GM23248 (cell line): ENCODE data around the gene CTDNEP1. TPM values are rescaled to one million over a fixed set of nuclear protein-coding genes. Genes with fewer than 3 reads are reported as not detected.
"Not testable (repeated sequence)": the region's sequence is repeated elsewhere in the genome, so short reads cannot be mapped to it uniquely, and the experiment has no call there.

Experiments
- DNase-seq: peaks from one replicate; pipeline ENCODE4 v3.0.0-alpha.2; 2015
- H2AFZ ChIP-seq: fragments of 200-600 bp; sonication (generic); 2 replicates; pipeline ENCODE4 v1.6.1; 2016; ENCODE audit warnings: antibody characterized with exemption
- H3F3A ChIP-seq: fragments of 200-600 bp; sonication (generic); 2 replicates; pipeline ENCODE4 v1.6.1; 2016; ENCODE audit warnings: mild to moderate bottlenecking, antibody characterized with exemption, mixed run types; ENCODE audit not compliant: insufficient read depth
- H3K27ac ChIP-seq: fragments of 200-600 bp; sonication (generic); 2 replicates; pipeline ENCODE4 v1.5.1; 2016; ENCODE audit warnings: mild to moderate bottlenecking
- H3K27me3 ChIP-seq: fragments of 200-600 bp; sonication (generic); replicated peaks from 2 replicates; pipeline ENCODE4 v1.6.1; 2016; ENCODE audit warnings: mild to moderate bottlenecking; ENCODE audit not compliant: insufficient read depth
- H3K36me3 ChIP-seq: fragments of 200-600 bp; sonication (generic); 2 replicates; pipeline ENCODE4 v1.6.1; 2016; ENCODE audit warnings: low read depth, mild to moderate bottlenecking
- H3K4me1 ChIP-seq: fragments of 200-600 bp; sonication (generic); 2 replicates; pipeline ENCODE4 v1.6.1; 2016; ENCODE audit warnings: mild to moderate bottlenecking; ENCODE audit not compliant: insufficient read depth
- H3K4me2 ChIP-seq: fragments of 200-600 bp; sonication (generic); one replicate; pipeline ENCODE4 v1.6.1; 2016; ENCODE audit warnings: mild to moderate bottlenecking; ENCODE audit not compliant: unreplicated experiment
- H3K4me3 ChIP-seq: fragments of 200-600 bp; sonication (generic); 2 replicates; pipeline ENCODE4 v1.5.1; 2016; ENCODE audit warnings: mild to moderate bottlenecking
- H3K79me2 ChIP-seq: fragments of 200-600 bp; sonication (generic); 2 replicates; pipeline ENCODE4 v1.6.1; 2016; ENCODE audit warnings: mild to moderate bottlenecking; ENCODE audit not compliant: insufficient read depth
- H3K9ac ChIP-seq: fragments of 200-600 bp; sonication (generic); 2 replicates; pipeline ENCODE4 v1.6.1; 2016; ENCODE audit warnings: mild to moderate bottlenecking
- H3K9me2 ChIP-seq: fragments of 200-600 bp; sonication (generic); 2 replicates; pipeline ENCODE4 v1.6.1; 2016; ENCODE audit warnings: mixed run types, mild to moderate bottlenecking, moderate library complexity; ENCODE audit not compliant: insufficient read depth
- H3K9me3 ChIP-seq: fragments of 200-600 bp; sonication (generic); one replicate; pipeline ENCODE4 v1.6.1; 2017; ENCODE audit warnings: low read depth
- H4K20me1 ChIP-seq: fragments of 200-600 bp; sonication (generic); 2 replicates; pipeline ENCODE4 v1.6.0; 2016; ENCODE audit not compliant: insufficient read depth
- EZH2 ChIP-seq: fragments of 200-600 bp; sonication (generic); IDR thresholded peaks from 2 replicates; pipeline ENCODE4 v1.6.1; 2018; ENCODE audit warnings: antibody characterized with exemption, mild to moderate bottlenecking; ENCODE audit not compliant: insufficient read depth, poor library complexity, severe bottlenecking
- EZH2phosphoT487 ChIP-seq: fragments of 200-600 bp; sonication (generic); IDR thresholded peaks from 2 replicates; pipeline ENCODE4 v1.6.1; 2018; ENCODE audit warnings: antibody characterized with exemption, moderate library complexity, mild to moderate bottlenecking, low read depth; ENCODE audit not compliant: insufficient read depth
- WGBS, 2 experiments: methylation state at CpG; one replicate each; pipeline ENCODE4 v1.1.6; 2015 to 2017; ENCODE audit warnings: low lambda C conversion rate in 2 of 2, low coverage in 1 of 2; ENCODE audit errors: missing lambda C conversion rate in 2 of 2; 5-methylcytosine and 5-hydroxymethylcytosine counted together
- in situ Hi-C: fragments of 300-500 bp; cut with MboI; formaldehyde crosslinking; loops from 2 replicates; pipeline ENCODE4 v1.15.0; 2020
- polyA plus RNA-seq: library from polyadenylated mRNA; unstranded; fragments of >200 nt; fragmentation: Nextera tagmentation; extraction: Ambion mirVana; gene quantifications from 2 replicates; pipeline ENCODE4 v1.2.1, GENCODE V29; 2016
- total RNA-seq: library from RNA; depleted of rRNA; stranded (reverse); fragments of >200 nt; shearing (Covaris generic); gene quantifications from 2 replicates; pipeline ENCODE4 v1.2.3, GENCODE V29; 2014

CTDNEP1 gene
- total and polyA plus RNA-seq, 2 experiments from 2014 or later, result 30.0 to 38.9 TPM

DNA sequence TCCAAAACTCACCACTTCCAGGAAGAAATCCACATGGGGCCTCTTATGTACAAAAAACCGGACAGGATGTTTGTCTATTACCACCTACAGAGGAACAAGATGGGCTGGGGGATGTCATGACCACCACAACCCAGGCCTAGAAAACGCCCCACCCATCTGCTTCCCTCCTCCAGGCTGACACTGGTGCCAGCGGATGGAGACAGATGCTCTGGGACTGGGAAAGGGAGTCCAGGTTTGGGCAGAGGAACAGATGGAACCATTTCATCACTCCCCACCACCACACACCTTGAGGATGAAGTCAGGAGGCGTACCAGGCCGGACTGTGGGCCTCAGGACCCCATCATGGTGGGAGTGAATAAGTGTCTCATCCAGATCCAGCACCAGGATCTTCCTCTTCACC lies 4.8 kb downstream of the CTDNEP1 start:
- no peak overlapping the region for H3K4me3 ChIP-seq
- peaks cover 75% of the 10 kb centered on the region for H3K79me2 ChIP-seq
- no peaks in the 10 kb centered on the region for H3K27me3 ChIP-seq
- in situ Hi-C loops, result no loop called here
- no peak overlapping the region; the same call in 1 of the 2 replicates for H3K9ac ChIP-seq
- no peak overlapping the region for H3K27ac ChIP-seq
- no peaks in the 10 kb centered on the region for H4K20me1 ChIP-seq
- no peaks in the 10 kb centered on the region for H3K9me3 ChIP-seq
- H3F3A ChIP-seq, result peaks cover 18% of the 10 kb centered on the region; the same call in 1 of the 2 replicates
- no peak overlapping the region for H2AFZ ChIP-seq
- TF ChIP-seq EZH2, result no peak
- TF ChIP-seq EZH2phosphoT487, result no peak
- H3K4me1 ChIP-seq, result peaks cover 8% of the 10 kb centered on the region; the same call in 1 of the 2 replicates
- peaks cover 9% of the 10 kb centered on the region for H3K36me3 ChIP-seq
- H3K4me2 ChIP-seq, result no peak overlapping the region
- H3K9me2 ChIP-seq, result no peaks in the 10 kb centered on the region
- no peak for DNase-seq
- WGBS, 2 experiments, result 79 to 86% methylated on average over 5 of the region's 5 CpGs

DNA sequence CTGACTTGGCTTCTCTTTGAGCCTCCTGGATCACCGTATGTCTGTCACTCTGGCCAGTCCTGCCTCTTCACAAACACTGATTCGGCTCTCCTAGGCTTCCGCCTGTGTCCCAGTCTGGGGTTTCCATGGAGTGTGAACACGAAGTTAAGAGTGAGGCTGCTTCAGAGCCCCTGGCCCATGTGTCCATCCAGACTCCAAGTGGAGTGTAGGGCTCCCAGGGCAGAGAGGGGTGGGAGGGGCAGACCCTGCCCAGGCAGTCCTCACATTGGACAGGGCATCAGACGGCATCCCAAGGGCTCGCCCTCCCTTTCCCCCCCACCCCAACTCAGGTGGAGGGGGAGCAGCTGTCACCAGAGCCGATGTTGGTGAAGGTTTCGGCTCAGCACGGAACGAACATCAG lies 7.7 kb downstream of the CTDNEP1 start:
- peak overlapping the region; percentile 99 for H3K27ac ChIP-seq
- H3K9ac ChIP-seq, result peak overlapping the region; percentile 99; the same call in 1 of the 2 replicates

DNA sequence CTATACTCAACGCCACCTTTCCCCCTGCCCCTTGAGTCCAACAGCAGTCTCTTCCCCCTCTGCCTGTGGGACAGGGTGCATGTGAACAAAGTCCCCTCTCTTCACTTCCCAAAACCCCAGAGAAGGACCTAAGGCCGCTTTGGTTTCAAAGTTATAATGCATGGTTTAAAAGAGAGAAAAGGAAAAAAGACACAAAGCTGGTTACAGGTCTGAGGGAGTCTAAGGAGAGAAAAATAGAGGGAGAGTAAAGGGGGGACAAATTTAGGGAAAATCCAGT lies 8.1 kb downstream of the CTDNEP1 start:
- H3K9me2 ChIP-seq, result no peaks in the 10 kb centered on the region
- 19 to 36% methylated on average over 2 of the region's 2 CpGs for WGBS, 2 experiments
- DNase-seq, result no peak
- no peaks in the 10 kb centered on the region for H3K27me3 ChIP-seq
- peaks cover 74% of the 10 kb centered on the region for H3K79me2 ChIP-seq
- H3K9me3 ChIP-seq, result no peaks in the 10 kb centered on the region
- peaks cover 23% of the 10 kb centered on the region for H3K36me3 ChIP-seq
- peak overlapping the region; percentile 100 for H3K4me2 ChIP-seq
- H3F3A ChIP-seq, result peaks cover 38% of the 10 kb centered on the region
- peaks cover 19% of the 10 kb centered on the region for H3K4me1 ChIP-seq
- in situ Hi-C loops, result no loop called here
- H3K4me3 ChIP-seq, result peak overlapping the region; percentile 97
- H3K27ac ChIP-seq, result peak overlapping the region; percentile 99
- H3K9ac ChIP-seq, result peak overlapping the region; percentile 99
- H4K20me1 ChIP-seq, result no peaks in the 10 kb centered on the region
- H2AFZ ChIP-seq, result peak overlapping the region; percentile 82
- TF ChIP-seq EZH2phosphoT487 (no peak), EZH2 (no peak)

More for the DNA sequence above, 7.7 kb downstream of the CTDNEP1 start:
- Histone ChIP-seq H3K36me3 (peaks cover 23% of the 10 kb centered on the region), H3F3A (peaks cover 38% of the 10 kb centered on the region), H3K79me2 (peaks cover 75% of the 10 kb centered on the region), H3K4me1 (peaks cover 19% of the 10 kb centered on the region)
- H3K4me3 ChIP-seq, H3K9me2 ChIP-seq, in situ Hi-C loops, H2AFZ ChIP-seq, H3K27me3 ChIP-seq, H3K4me2 ChIP-seq, H4K20me1 ChIP-seq, H3K9me3 ChIP-seq, DNase-seq: not testable (repeated sequence)
- WGBS, 2 experiments, result 59 to 65% methylated on average over 10 of the region's 10 CpGs

DNA sequence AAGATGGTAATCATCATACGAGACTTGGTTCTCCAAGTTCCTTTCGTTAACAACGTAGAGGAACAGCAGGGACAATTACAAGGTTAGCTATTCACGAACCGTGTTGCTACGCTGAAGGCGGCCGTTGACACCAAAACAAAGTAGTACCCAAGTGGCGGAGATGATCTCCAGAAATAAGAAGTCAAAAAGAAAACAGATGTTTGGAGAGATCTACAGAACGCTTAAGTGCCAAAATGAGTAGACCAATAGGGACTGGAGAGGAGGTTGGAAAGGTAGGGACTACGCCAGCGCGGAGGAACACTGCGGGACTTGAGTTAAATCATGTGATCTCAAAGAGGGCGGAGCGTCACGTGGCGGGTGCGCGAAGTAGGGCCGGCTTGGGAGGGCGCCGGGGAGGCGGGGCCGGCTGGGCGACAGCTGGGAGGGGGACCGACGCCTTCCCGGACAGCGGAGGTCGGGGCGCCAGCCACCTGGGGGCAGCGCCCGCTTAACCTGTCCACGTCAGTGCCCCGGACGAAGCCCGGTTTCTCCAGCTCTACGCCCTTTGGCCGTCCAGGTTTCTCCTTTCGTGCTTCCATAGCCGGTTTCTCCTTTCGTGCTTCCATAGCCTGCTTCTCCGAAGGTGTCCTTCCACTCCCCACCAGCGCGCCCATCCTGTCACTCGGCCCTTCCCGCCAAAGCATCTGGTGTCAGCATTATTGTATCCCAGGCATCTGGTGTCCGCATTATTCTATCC lies 8.6 kb downstream of the CTDNEP1 start:
- no peaks in the 10 kb centered on the region for H3K9me2 ChIP-seq
- H3K9ac ChIP-seq, result peak overlapping the region; percentile 99
- H2AFZ ChIP-seq, result peak overlapping the region; percentile 82
- TF ChIP-seq EZH2 (no peak), EZH2phosphoT487 (no peak)
- no peaks in the 10 kb centered on the region for H4K20me1 ChIP-seq
- peaks cover 69% of the 10 kb centered on the region for H3K79me2 ChIP-seq
- H3F3A ChIP-seq, result peaks cover 38% of the 10 kb centered on the region
- peak overlapping the region; percentile 97 for H3K4me3 ChIP-seq
- DNase-seq, result peak; percentile 97
- no peaks in the 10 kb centered on the region for H3K9me3 ChIP-seq
- peaks cover 19% of the 10 kb centered on the region for H3K4me1 ChIP-seq
- H3K27ac ChIP-seq, result peak overlapping the region; percentile 99
- peak overlapping the region; percentile 100 for H3K4me2 ChIP-seq
- 1 to 2% methylated on average over 37 to 38 of the region's 49 CpGs for WGBS, 2 experiments
- H3K36me3 ChIP-seq, result peaks cover 23% of the 10 kb centered on the region
- no peaks in the 10 kb centered on the region for H3K27me3 ChIP-seq
- in situ Hi-C loops, result no loop called here
